ENCODE data around the gene TIGD3. TPM values are rescaled to one million over a fixed set of nuclear protein-coding genes. Genes with fewer than 3 reads are reported as not detected.

TIGD3 gene
- total RNA-seq, 4 donors from 2014 or later: 0.27 to 0.67 TPM; not detected in 2

GRCh38 chr11:65334696-65335295, 19.8 kb upstream of the TIGD3 start:
- Histone ChIP-seq H3K27ac (peak overlapping the region in 3 of 4 donors; percentile 87 to 94 (median 87)), H3K4me1 (peaks cover 0 to 56% (median 11%) of the 10 kb centered on the region in 3 donors), H3K4me3 (peak overlapping the region; percentile 72 to 91), H3K36me3 (peaks cover 0 to 9% of the 10 kb centered on the region in 2 donors), H3K27me3 (no peaks in the 10 kb centered on the region), H3K9me3 (no peaks in the 10 kb centered on the region)
- no peak for ATAC-seq
- WGBS, 2 donors (ENCODE audit: low coverage in 1 of 2): 14 to 18% methylated on average over 4 to 5 of the region's 5 CpGs
- TF ChIP-seq CTCF (IDR thresholded peaks at IDR 0.05) (no peak), POLR2AphosphoS5 (IDR thresholded peaks at IDR 0.05) (no peak), POLR2A (IDR thresholded peaks at IDR 0.05) (no peak), EP300 (IDR thresholded peaks at IDR 0.05) (no peak)

GRCh38 chr11:65338676-65339075, 15.9 kb upstream of the TIGD3 start:
- WGBS, 2 donors (ENCODE audit: low coverage in 1 of 2): 69 to 83% methylated on average over 2 to 5 of the region's 7 CpGs

GRCh38 chr11:65340226-65340625, 14.3 kb upstream of the TIGD3 start:
- no peak overlapping the region for H3K4me3 ChIP-seq
- 76 to 80% methylated on average over 6 to 9 of the region's 11 CpGs for WGBS, 2 donors (ENCODE audit: low coverage in 1 of 2)
- no peak overlapping the region for H3K27ac ChIP-seq
- no peak for TF ChIP-seq CTCF (IDR thresholded peaks at IDR 0.05)
- no peak for TF ChIP-seq POLR2A (IDR thresholded peaks at IDR 0.05)
- no peak for TF ChIP-seq EP300 (IDR thresholded peaks at IDR 0.05)
- TF ChIP-seq POLR2AphosphoS5 (IDR thresholded peaks at IDR 0.05): no peak
- peaks cover 0 to 47% (median 6%) of the 10 kb centered on the region in 3 donors for H3K4me1 ChIP-seq
- H3K9me3 ChIP-seq: no peaks in the 10 kb centered on the region
- ATAC-seq: no peak
- no peaks in the 10 kb centered on the region for H3K27me3 ChIP-seq
- H3K36me3 ChIP-seq: peaks cover 8 to 63% of the 10 kb centered on the region in 2 donors

More at GRCh38 chr11:65338676-65339075, 15.9 kb upstream of the TIGD3 start:
- no peak for ATAC-seq
- peaks cover 0 to 57% (median 11%) of the 10 kb centered on the region in 3 donors for H3K4me1 ChIP-seq
- no peaks in the 10 kb centered on the region for H3K9me3 ChIP-seq
- no peaks in the 10 kb centered on the region for H3K27me3 ChIP-seq
- no peak for TF ChIP-seq POLR2A (IDR thresholded peaks at IDR 0.05)
- TF ChIP-seq EP300 (IDR thresholded peaks at IDR 0.05): no peak
- TF ChIP-seq CTCF (IDR thresholded peaks at IDR 0.05): no peak
- peaks cover 8 to 48% of the 10 kb centered on the region in 2 donors for H3K36me3 ChIP-seq
- H3K4me3 ChIP-seq: no peak overlapping the region
- no peak overlapping the region for H3K27ac ChIP-seq

- Histone ChIP-seq H3K4me3 (no peak overlapping the region), H3K27me3 (no peaks in the 10 kb centered on the region), H3K9me3 (no peaks in the 10 kb centered on the region), H3K4me1 (peaks cover 0 to 33% (median 0%) of the 10 kb centered on the region in 3 donors), H3K36me3 (peaks cover 8 to 72% of the 10 kb centered on the region in 2 donors), H3K27ac (no peak overlapping the region)
- no peak for TF ChIP-seq EP300 (IDR thresholded peaks at IDR 0.05)
- TF ChIP-seq POLR2A (IDR thresholded peaks at IDR 0.05): no peak
- no peak for TF ChIP-seq POLR2AphosphoS5 (IDR thresholded peaks at IDR 0.05)
- TF ChIP-seq CTCF (IDR thresholded peaks at IDR 0.05): no peak
- WGBS, 2 donors (ENCODE audit: low coverage in 1 of 2): 74 to 100% methylated on average over 2 of the region's 3 CpGs
- ATAC-seq: no peak
Measured at GRCh38 chr11:65341856-65342255, 12.7 kb upstream of the TIGD3 start.

- Histone ChIP-seq H3K36me3 (peaks cover 3 to 65% of the 10 kb centered on the region in 2 donors), H3K27ac (no peak overlapping the region), H3K27me3 (peaks cover 5% of the 10 kb centered on the region), H3K4me3 (no peak overlapping the region), H3K9me3 (no peaks in the 10 kb centered on the region), H3K4me1 (peaks cover 0 to 30% (median 18%) of the 10 kb centered on the region in 3 donors)
- 50 to 90% methylated on average over 1 to 2 of the region's 2 CpGs for WGBS, 2 donors (ENCODE audit: low coverage in 1 of 2)
- no peak for ATAC-seq
- TF ChIP-seq POLR2AphosphoS5 (IDR thresholded peaks at IDR 0.05) (no peak), POLR2A (IDR thresholded peaks at IDR 0.05) (no peak), EP300 (IDR thresholded peaks at IDR 0.05) (no peak), CTCF (IDR thresholded peaks at IDR 0.05) (no peak)
Measured at GRCh38 chr11:65351511-65351910, 3.0 kb upstream of the TIGD3 start.

Measured in gastroesophageal sphincter (tissue), 4 donors.